ENCODE measurements around the gene THG1L. TPM values are rescaled to one million over a fixed set of nuclear protein-coding genes. Genes with fewer than 3 reads are reported as not detected.

THG1L gene
- total and polyA plus RNA-seq, 10 of the 15 experiments (the other 5 are each of a cell fraction or from before 2014, with no cell fraction given), result 24.8 to 58.0 (median 34.5) TPM

- TF ChIP-seq CBX5 (IDR thresholded peaks at IDR 0.05; ENCODE audit: low read depth) (peak; percentile 81), CHD4 (IDR thresholded peaks at IDR 0.05) (no peak), MYB (IDR thresholded peaks at IDR 0.05; ENCODE audit: borderline replicate concordance, low read depth, low read length) (no peak), PKNOX1 (IDR thresholded peaks at IDR 0.05) (peak; percentile 81), MEF2A (IDR thresholded peaks at IDR 0.05; ENCODE audit: insufficient read depth, low read depth, low read length) (peak; percentile 70; the same call in 1 of the 2 replicates), MXI1 (IDR thresholded peaks at IDR 0.05; ENCODE audit: low read depth, low read length) (peak; percentile 71; the same call in 1 of the 2 replicates), EGR1 (IDR thresholded peaks at IDR 0.05; ENCODE audit: borderline replicate concordance in 1 of 2, low read depth in 2 of 2, low read length in 2 of 2) (no peak), ZBTB33 (IDR thresholded peaks at IDR 0.05) (no peak), MLLT1 (IDR thresholded peaks at IDR 0.05) (no peak), ZNF217 (IDR thresholded peaks at IDR 0.05) (peak; percentile 82; the same call in 1 of the 2 replicates), PAX5 (IDR thresholded peaks at IDR 0.05; ENCODE audit: borderline replicate concordance, low read depth, low read length) (peak; percentile 34; the same call in 1 of the 2 replicates), ZBTB4 (CRISPR knock-in tag; IDR thresholded peaks at IDR 0.05) (no peak), SREBF1 (IDR thresholded peaks at IDR 0.05; ENCODE audit: low read length) (no peak)
- TF ChIP-seq, protein P1, sequence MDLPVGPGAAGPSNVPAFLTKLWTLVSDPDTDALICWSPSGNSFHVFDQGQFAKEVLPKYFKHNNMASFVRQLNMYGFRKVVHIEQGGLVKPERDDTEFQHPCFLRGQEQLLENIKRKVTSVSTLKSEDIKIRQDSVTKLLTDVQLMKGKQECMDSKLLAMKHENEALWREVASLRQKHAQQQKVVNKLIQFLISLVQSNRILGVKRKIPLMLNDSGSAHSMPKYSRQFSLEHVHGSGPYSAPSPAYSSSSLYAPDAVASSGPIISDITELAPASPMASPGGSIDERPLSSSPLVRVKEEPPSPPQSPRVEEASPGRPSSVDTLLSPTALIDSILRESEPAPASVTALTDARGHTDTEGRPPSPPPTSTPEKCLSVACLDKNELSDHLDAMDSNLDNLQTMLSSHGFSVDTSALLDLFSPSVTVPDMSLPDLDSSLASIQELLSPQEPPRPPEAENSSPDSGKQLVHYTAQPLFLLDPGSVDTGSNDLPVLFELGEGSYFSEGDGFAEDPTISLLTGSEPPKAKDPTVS (IDR thresholded peaks at IDR 0.05; ENCODE audit: low read depth, low read length), result no peak
- TF ChIP-seq, protein P2, sequence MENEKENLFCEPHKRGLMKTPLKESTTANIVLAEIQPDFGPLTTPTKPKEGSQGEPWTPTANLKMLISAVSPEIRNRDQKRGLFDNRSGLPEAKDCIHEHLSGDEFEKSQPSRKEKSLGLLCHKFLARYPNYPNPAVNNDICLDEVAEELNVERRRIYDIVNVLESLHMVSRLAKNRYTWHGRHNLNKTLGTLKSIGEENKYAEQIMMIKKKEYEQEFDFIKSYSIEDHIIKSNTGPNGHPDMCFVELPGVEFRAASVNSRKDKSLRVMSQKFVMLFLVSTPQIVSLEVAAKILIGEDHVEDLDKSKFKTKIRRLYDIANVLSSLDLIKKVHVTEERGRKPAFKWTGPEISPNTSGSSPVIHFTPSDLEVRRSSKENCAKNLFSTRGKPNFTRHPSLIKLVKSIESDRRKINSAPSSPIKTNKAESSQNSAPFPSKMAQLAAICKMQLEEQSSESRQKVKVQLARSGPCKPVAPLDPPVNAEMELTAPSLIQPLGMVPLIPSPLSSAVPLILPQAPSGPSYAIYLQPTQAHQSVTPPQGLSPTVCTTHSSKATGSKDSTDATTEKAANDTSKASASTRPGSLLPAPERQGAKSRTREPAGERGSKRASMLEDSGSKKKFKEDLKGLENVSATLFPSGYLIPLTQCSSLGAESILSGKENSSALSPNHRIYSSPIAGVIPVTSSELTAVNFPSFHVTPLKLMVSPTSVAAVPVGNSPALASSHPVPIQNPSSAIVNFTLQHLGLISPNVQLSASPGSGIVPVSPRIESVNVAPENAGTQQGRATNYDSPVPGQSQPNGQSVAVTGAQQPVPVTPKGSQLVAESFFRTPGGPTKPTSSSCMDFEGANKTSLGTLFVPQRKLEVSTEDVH (IDR thresholded peaks at IDR 0.05; ENCODE audit: low read depth, partially characterized antibody), result peak; percentile 25
- TF ChIP-seq, protein P3, sequence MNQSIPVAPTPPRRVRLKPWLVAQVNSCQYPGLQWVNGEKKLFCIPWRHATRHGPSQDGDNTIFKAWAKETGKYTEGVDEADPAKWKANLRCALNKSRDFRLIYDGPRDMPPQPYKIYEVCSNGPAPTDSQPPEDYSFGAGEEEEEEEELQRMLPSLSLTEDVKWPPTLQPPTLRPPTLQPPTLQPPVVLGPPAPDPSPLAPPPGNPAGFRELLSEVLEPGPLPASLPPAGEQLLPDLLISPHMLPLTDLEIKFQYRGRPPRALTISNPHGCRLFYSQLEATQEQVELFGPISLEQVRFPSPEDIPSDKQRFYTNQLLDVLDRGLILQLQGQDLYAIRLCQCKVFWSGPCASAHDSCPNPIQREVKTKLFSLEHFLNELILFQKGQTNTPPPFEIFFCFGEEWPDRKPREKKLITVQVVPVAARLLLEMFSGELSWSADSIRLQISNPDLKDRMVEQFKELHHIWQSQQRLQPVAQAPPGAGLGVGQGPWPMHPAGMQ (IDR thresholded peaks at IDR 0.05; ENCODE audit: borderline replicate concordance), result no peak
Measured at GRCh38 chr5:157729858-157730257, 1.4 kb upstream of the THG1L start (continued).

Measured in GM12878 (cell line).